ENCODE results near the gene AKT3. TPM values are rescaled to one million over a fixed set of nuclear protein-coding genes. Genes with fewer than 3 reads are reported as not detected.

AKT3 gene
- total and polyA plus RNA-seq, 5 donors, result 8.4 to 61.2 (median 47.9) TPM

GRCh38 chr1:243495442-243496186 lies 354.4 kb downstream of the AKT3 start:
- ATAC-seq (peak; percentile 72 to 76), DNase-seq (peak in 2 of 3 donors; percentile 68 to 71)
- WGBS, result 75% methylated on average over 24 of the region's 24 CpGs
- no peaks in the 10 kb centered on the region for H3K27me3 ChIP-seq (ENCODE audit: control insufficient read depth, insufficient read depth)
- H3K4me3 ChIP-seq (ENCODE audit: low read length), result no peak overlapping the region
- H3K9me3 ChIP-seq (ENCODE audit: control insufficient read depth, low read length), result no peaks in the 10 kb centered on the region
- peak overlapping the region; percentile 40 for H3K27ac ChIP-seq (ENCODE audit: low read length)
- intact Hi-C loops (cut with DNase I), result no loop called here
- H3K4me1 ChIP-seq (ENCODE audit: control insufficient read depth, insufficient read depth, low read length), result peaks cover 2% of the 10 kb centered on the region

- H3K27ac ChIP-seq (ENCODE audit: low read length), result no peak overlapping the region
- no peak overlapping the region for H3K4me3 ChIP-seq (ENCODE audit: low read length)
Measured at GRCh38 chr1:243494741-243495431, 355.2 kb downstream of the AKT3 start.

GRCh38 chr1:243493156-243494129 lies 356.6 kb downstream of the AKT3 start:
- no peaks in the 10 kb centered on the region for H3K27me3 ChIP-seq (ENCODE audit: control insufficient read depth, insufficient read depth)
- no peak for DNase-seq
- intact Hi-C loops (cut with DNase I), result no loop called here
- H3K27ac ChIP-seq (ENCODE audit: low read length), result no peak overlapping the region
- H3K9me3 ChIP-seq (ENCODE audit: control insufficient read depth, low read length), result no peaks in the 10 kb centered on the region
- no peak for ATAC-seq
- H3K4me3 ChIP-seq (ENCODE audit: low read length), result no peak overlapping the region
- peaks cover 2% of the 10 kb centered on the region for H3K4me1 ChIP-seq (ENCODE audit: control insufficient read depth, insufficient read depth, low read length)
- 75% methylated on average over 14 of the region's 14 CpGs for WGBS

More at GRCh38 chr1:243494741-243495431, 355.2 kb downstream of the AKT3 start:
- ATAC-seq (no peak), DNase-seq (no peak)
- intact Hi-C loops (cut with DNase I), result no loop called here
- H3K27me3 ChIP-seq (ENCODE audit: control insufficient read depth, insufficient read depth), result no peaks in the 10 kb centered on the region
- 88% methylated on average over 15 of the region's 15 CpGs for WGBS
- peaks cover 2% of the 10 kb centered on the region for H3K4me1 ChIP-seq (ENCODE audit: control insufficient read depth, insufficient read depth, low read length)
- no peaks in the 10 kb centered on the region for H3K9me3 ChIP-seq (ENCODE audit: control insufficient read depth, low read length)

- 68% methylated on average over 8 of the region's 8 CpGs for WGBS
- H3K27me3 ChIP-seq (ENCODE audit: control insufficient read depth, insufficient read depth), result no peaks in the 10 kb centered on the region
- ATAC-seq (no peak), DNase-seq (no peak)
- intact Hi-C loops (cut with DNase I), result no loop called here
- H3K9me3 ChIP-seq (ENCODE audit: control insufficient read depth, low read length), result no peaks in the 10 kb centered on the region
- peaks cover 2% of the 10 kb centered on the region for H3K4me1 ChIP-seq (ENCODE audit: control insufficient read depth, insufficient read depth, low read length)
- H3K4me3 ChIP-seq (ENCODE audit: low read length), result no peak overlapping the region
- H3K27ac ChIP-seq (ENCODE audit: low read length), result no peak overlapping the region
Measured at GRCh38 chr1:243490748-243491686, 359.0 kb downstream of the AKT3 start.

GRCh38 chr1:243489681-243490546 lies 360.1 kb downstream of the AKT3 start:
- Histone ChIP-seq H3K4me1 (ENCODE audit: control insufficient read depth, insufficient read depth, low read length) (no peaks in the 10 kb centered on the region), H3K27me3 (ENCODE audit: control insufficient read depth, insufficient read depth) (no peaks in the 10 kb centered on the region), H3K9me3 (ENCODE audit: control insufficient read depth, low read length) (no peaks in the 10 kb centered on the region), H3K27ac (ENCODE audit: low read length) (no peak overlapping the region), H3K4me3 (ENCODE audit: low read length) (no peak overlapping the region)
- 87% methylated on average over 21 of the region's 21 CpGs for WGBS
- intact Hi-C loops (cut with DNase I), result no loop called here
- ATAC-seq (no peak), DNase-seq (no peak)

- ATAC-seq, result no peak
- 95% methylated on average over 24 of the region's 24 CpGs for WGBS
- intact Hi-C loops (cut with DNase I), result no loop called here
Measured at GRCh38 chr1:243489158-243489527, 360.9 kb downstream of the AKT3 start.

GRCh38 chr1:243488459-243489157 lies 361.4 kb downstream of the AKT3 start:
- Histone ChIP-seq H3K9me3 (ENCODE audit: control insufficient read depth, low read length) (no peaks in the 10 kb centered on the region), H3K27ac (ENCODE audit: low read length) (no peak overlapping the region), H3K4me3 (ENCODE audit: low read length) (no peak overlapping the region), H3K27me3 (ENCODE audit: control insufficient read depth, insufficient read depth) (no peaks in the 10 kb centered on the region), H3K4me1 (ENCODE audit: control insufficient read depth, insufficient read depth, low read length) (no peaks in the 10 kb centered on the region)
- DNase-seq, result no peak
- intact Hi-C loops (cut with DNase I), result no loop called here
- 77% methylated on average over 20 of the region's 20 CpGs for WGBS
- ATAC-seq, result peak in 1 of 2 donors; percentile 34

More at GRCh38 chr1:243489158-243489527, 360.9 kb downstream of the AKT3 start:
- Histone ChIP-seq H3K9me3 (ENCODE audit: control insufficient read depth, low read length) (no peaks in the 10 kb centered on the region), H3K27me3 (ENCODE audit: control insufficient read depth, insufficient read depth) (no peaks in the 10 kb centered on the region), H3K27ac (ENCODE audit: low read length) (no peak overlapping the region), H3K4me1 (ENCODE audit: control insufficient read depth, insufficient read depth, low read length) (no peaks in the 10 kb centered on the region), H3K4me3 (ENCODE audit: low read length) (no peak overlapping the region)
- no peak for DNase-seq

GRCh38 chr1:243487649-243488227 lies 362.3 kb downstream of the AKT3 start:
- peak; percentile 13 to 16 for ATAC-seq
- H3K4me1 ChIP-seq (ENCODE audit: control insufficient read depth, insufficient read depth, low read length), result no peaks in the 10 kb centered on the region
- no peak overlapping the region for H3K4me3 ChIP-seq (ENCODE audit: low read length)
- DNase-seq, result no peak
- WGBS, result 90% methylated on average over 40 of the region's 40 CpGs
- no peaks in the 10 kb centered on the region for H3K9me3 ChIP-seq (ENCODE audit: control insufficient read depth, low read length)
- no peak overlapping the region for H3K27ac ChIP-seq (ENCODE audit: low read length)
- H3K27me3 ChIP-seq (ENCODE audit: control insufficient read depth, insufficient read depth), result no peaks in the 10 kb centered on the region
- intact Hi-C loops (cut with DNase I), result no loop called here

All from right cardiac atrium (tissue), 5 donors.